ENCODE data around the gene SPATA20. TPM values are rescaled to one million over a fixed set of nuclear protein-coding genes. Genes with fewer than 3 reads are reported as not detected.

SPATA20 gene
- total and polyA plus RNA-seq, 2 of the 13 experiments (the other 11 are each of a cell fraction or from before 2014, with no cell fraction given), result 36.1 to 64.8 TPM

GRCh38 chr17:50564916-50565315 lies 17.9 kb downstream of the SPATA20 start:
- in situ Hi-C loops (cut with HindIII; ENCODE audit: extremely low pct_ligation_motif_present, low pct_unique_long_range_greater_than_20kb), result no loop called here
- FAIRE-seq, result no peak
- Histone ChIP-seq H3K36me3 (replicated peaks in 1 of 2; ENCODE audit: control insufficient read depth in 1 of 2, insufficient read depth in 2 of 2, low read length in 2 of 2) (no peaks in the 10 kb centered on the region), H3K79me2 (ENCODE audit: insufficient read depth, low read length) (no peaks in the 10 kb centered on the region), H3K27ac (ENCODE audit: extremely low read length, insufficient read depth, low read length) (no peak overlapping the region), H3K9ac (ENCODE audit: insufficient read depth, low read depth, low read length) (no peak overlapping the region), H4K20me1 (ENCODE audit: insufficient read depth, low read length) (peaks cover 5% of the 10 kb centered on the region; the same call in 1 of the 2 replicates), H3K4me2 (ENCODE audit: low read depth, low read length) (no peak overlapping the region), H3K4me3 (replicated peaks in 1 of 3; ENCODE audit: insufficient read depth in 1 of 3, low read depth in 2 of 3, low read length in 3 of 3) (no peak overlapping the region), H3K27me3 (ENCODE audit: control insufficient read depth in 1 of 2, insufficient read depth in 2 of 2, low read length in 2 of 2) (peaks cover 35 to 86% of the 10 kb centered on the region in 2 experiments), H3K4me1 (ENCODE audit: insufficient read depth, low read length) (peaks cover 6% of the 10 kb centered on the region), H3K9me3 (ENCODE audit: low read length) (no peaks in the 10 kb centered on the region), H2AFZ (ENCODE audit: low read length) (no peak overlapping the region)
- ATAC-seq, result no peak
- no peak for DNase-seq (ENCODE audit: low spot score)
- intact Hi-C loops (cut with micrococcal nuclease; ENCODE audit: unreplicated experiment), result no loop called here
- no TSS peak for BruUV-seq (replicated peaks)
- POLR2A ChIA-PET, result no interaction called here
- CTCF ChIA-PET (ENCODE audit: low intra/inter-chr PET ratio, low total read pairs), result interaction anchor here (0.8 kb wide), 1 partner anchor 70 kb away, joined by 3 read pairs; the partner anchor contains the start of gene ABCC3
- 57% methylated on average over 19 of the region's 19 CpGs for WGBS (ENCODE audit: low lambda C conversion rate)
- TF ChIP-seq PCBP2 (optimal IDR thresholded peaks at IDR 0.05; ENCODE audit: low read depth, low read length, poor library complexity, severe bottlenecking) (no peak), MEF2D (CRISPR knock-in tag; IDR thresholded peaks at IDR 0.05) (no peak), ZNF644 (CRISPR knock-in tag; IDR thresholded peaks at IDR 0.05; ENCODE audit: low read depth) (no peak)

GRCh38 chr17:50565402-50566350 lies 18.7 kb downstream of the SPATA20 start:
- no peaks in the 10 kb centered on the region for H3K79me2 ChIP-seq (ENCODE audit: insufficient read depth, low read length)
- CTCF ChIA-PET (ENCODE audit: low intra/inter-chr PET ratio, low total read pairs), result interaction anchor here (0.8 kb wide), 1 partner anchor 69 kb away, joined by 3 read pairs; the partner anchor contains the start of gene ABCC3
- FAIRE-seq, result no peak
- TF ChIP-seq IRX3 (CRISPR knock-in tag; IDR thresholded peaks at IDR 0.05; ENCODE audit: borderline replicate concordance, low read depth) (no peak), ZNF281 (CRISPR knock-in tag; IDR thresholded peaks at IDR 0.05; ENCODE audit: borderline replicate concordance) (no peak), KLF9 (CRISPR knock-in tag; IDR thresholded peaks at IDR 0.05; ENCODE audit: low read depth) (no peak), ATF4 (CRISPR knock-in tag; IDR thresholded peaks at IDR 0.05) (no peak), ZNF691 (CRISPR knock-in tag; IDR thresholded peaks at IDR 0.05; ENCODE audit: borderline replicate concordance, low read depth) (no peak), RFX3 (CRISPR knock-in tag; IDR thresholded peaks at IDR 0.05) (0 out of 2 replicates have a peak, but pooled peaks have one; percentile 41), LBX2 (CRISPR knock-in tag; IDR thresholded peaks at IDR 0.05; ENCODE audit: borderline replicate concordance) (no peak)

More at GRCh38 chr17:50565402-50566350, 18.7 kb downstream of the SPATA20 start:
- Histone ChIP-seq H3K4me2 (ENCODE audit: low read depth, low read length) (no peak overlapping the region), H3K27ac (ENCODE audit: extremely low read length, insufficient read depth, low read length) (no peak overlapping the region), H2AFZ (ENCODE audit: low read length) (no peak overlapping the region), H3K9ac (ENCODE audit: insufficient read depth, low read depth, low read length) (no peak overlapping the region), H3K27me3 (ENCODE audit: control insufficient read depth in 1 of 2, insufficient read depth in 2 of 2, low read length in 2 of 2) (peaks cover 37 to 90% of the 10 kb centered on the region in 2 experiments), H3K4me3 (replicated peaks in 1 of 3; ENCODE audit: insufficient read depth in 1 of 3, low read depth in 2 of 3, low read length in 3 of 3) (no peak overlapping the region), H3K36me3 (replicated peaks in 1 of 2; ENCODE audit: control insufficient read depth in 1 of 2, insufficient read depth in 2 of 2, low read length in 2 of 2) (no peaks in the 10 kb centered on the region), H3K4me1 (ENCODE audit: insufficient read depth, low read length) (no peaks in the 10 kb centered on the region), H4K20me1 (ENCODE audit: insufficient read depth, low read length) (peaks cover 5% of the 10 kb centered on the region; the same call in 1 of the 2 replicates), H3K9me3 (ENCODE audit: low read length) (no peaks in the 10 kb centered on the region)
- no peak for ATAC-seq
- in situ Hi-C loops (cut with HindIII; ENCODE audit: extremely low pct_ligation_motif_present, low pct_unique_long_range_greater_than_20kb), result no loop called here
- 14% methylated on average over 9 of the region's 10 CpGs for WGBS (ENCODE audit: low lambda C conversion rate)
- intact Hi-C loops (cut with micrococcal nuclease; ENCODE audit: unreplicated experiment), result no loop called here
- POLR2A ChIA-PET, result no interaction called here
- DNase-seq (ENCODE audit: low spot score), result no peak
- no TSS peak for BruUV-seq (replicated peaks)

All from HepG2 (cell line).